GM12878 (cell line): ENCODE measurements around the gene COX10.
"Not testable (repeated sequence)": the region's sequence is repeated elsewhere in the genome, so short reads cannot be mapped to it uniquely, and the experiment has no call there.

ENCODE experiments used
- CHD1 ChIP-seq: IDR thresholded peaks from 2 replicates; pipeline ENCODE4 v1.6.1; 2012; ENCODE audit warnings: low read depth, low read length, improper control_type of control experiment
- CTCF ChIP-seq, 3 experiments: IDR thresholded peaks in 2 of 3; conservative IDR thresholded peaks in 1 of 3; 2 replicates each; pipeline ENCODE4 v1.5.1; 2011; ENCODE audit warnings: low read depth in 3 of 3, low read length in 3 of 3, mild to moderate bottlenecking in 3 of 3, control low read depth in 2 of 3, moderate library complexity in 2 of 3, inconsistent platforms in 1 of 3, mixed read lengths in 1 of 3; ENCODE audit not compliant: control insufficient read depth in 2 of 3, insufficient read depth in 1 of 3; ENCODE audit errors: extremely low read depth in 1 of 3
- ETV6 ChIP-seq, 2 experiments: fragments of 450-650 bp in 1 of 2; IDR thresholded peaks in 1 of 2; conservative IDR thresholded peaks in 1 of 2; 2 replicates each; pipeline ENCODE4 v1.6.1; 2014; ENCODE audit warnings: antibody characterized with exemption in 1 of 2, borderline replicate concordance in 1 of 2, low read depth in 1 of 2, mild to moderate bottlenecking in 1 of 2, moderate library complexity in 1 of 2
- IKZF1 ChIP-seq: fragments of 450-650 bp; conservative IDR thresholded peaks from 2 replicates; pipeline ENCODE4 v1.6.1; 2017; ENCODE audit warnings: antibody characterized with exemption, mild to moderate bottlenecking
- POLR2A ChIP-seq: IDR thresholded peaks from 2 replicates; pipeline ENCODE4 v1.6.1; 2011; ENCODE audit warnings: low read depth, mild to moderate bottlenecking, low read length
- STAT1 ChIP-seq: fragments of 450-650 bp; conservative IDR thresholded peaks from 2 replicates; pipeline ENCODE4 v1.6.1; 2014; ENCODE audit warnings: antibody characterized with exemption, mild to moderate bottlenecking
- SUZ12 ChIP-seq: fragments of 200-600 bp; sonication (generic); IDR thresholded peaks from one replicate; pipeline ENCODE4 v1.6.1; 2018; ENCODE audit warnings: antibody characterized with exemption, mild to moderate bottlenecking; ENCODE audit not compliant: unreplicated experiment
- ZNF274 ChIP-seq: IDR thresholded peaks from one replicate; pipeline ENCODE4 v1.8.0; 2011; ENCODE audit not compliant: insufficient read length, insufficient read depth
- ZZZ3 ChIP-seq: IDR thresholded peaks from 2 replicates; pipeline ENCODE4 v1.6.1; 2011; ENCODE audit warnings: low read depth; ENCODE audit not compliant: control insufficient read depth, insufficient read length

GRCh38 chr17:14167831-14168230, 98.5 kb downstream of the COX10 start:
- not testable (repeated sequence) for TF ChIP-seq CHD1; CTCF (IDR thresholded peaks at IDR 0.05 in 2 of 3, conservative IDR thresholded peaks at IDR 0.05 in 1 of 3; ENCODE audit: control insufficient read depth in 2 of 3, extremely low read depth in 1 of 3, insufficient read depth in 1 of 3, low read depth in 3 of 3, low read length in 3 of 3); ETV6 (conservative IDR thresholded peaks at IDR 0.05 in 1 of 2, IDR thresholded peaks at IDR 0.05 in 1 of 2; ENCODE audit: borderline replicate concordance in 1 of 2, low read depth in 1 of 2); POLR2A; ZZZ3; SUZ12; IKZF1; ZNF274; STAT1
